Measurements from ENCODE around the gene STK25. TPM values are rescaled to one million over a fixed set of nuclear protein-coding genes. Genes with fewer than 3 reads are reported as not detected.

The STK25 gene
- total RNA-seq, 1 donor from 2014 or later: 218 TPM

DNA sequence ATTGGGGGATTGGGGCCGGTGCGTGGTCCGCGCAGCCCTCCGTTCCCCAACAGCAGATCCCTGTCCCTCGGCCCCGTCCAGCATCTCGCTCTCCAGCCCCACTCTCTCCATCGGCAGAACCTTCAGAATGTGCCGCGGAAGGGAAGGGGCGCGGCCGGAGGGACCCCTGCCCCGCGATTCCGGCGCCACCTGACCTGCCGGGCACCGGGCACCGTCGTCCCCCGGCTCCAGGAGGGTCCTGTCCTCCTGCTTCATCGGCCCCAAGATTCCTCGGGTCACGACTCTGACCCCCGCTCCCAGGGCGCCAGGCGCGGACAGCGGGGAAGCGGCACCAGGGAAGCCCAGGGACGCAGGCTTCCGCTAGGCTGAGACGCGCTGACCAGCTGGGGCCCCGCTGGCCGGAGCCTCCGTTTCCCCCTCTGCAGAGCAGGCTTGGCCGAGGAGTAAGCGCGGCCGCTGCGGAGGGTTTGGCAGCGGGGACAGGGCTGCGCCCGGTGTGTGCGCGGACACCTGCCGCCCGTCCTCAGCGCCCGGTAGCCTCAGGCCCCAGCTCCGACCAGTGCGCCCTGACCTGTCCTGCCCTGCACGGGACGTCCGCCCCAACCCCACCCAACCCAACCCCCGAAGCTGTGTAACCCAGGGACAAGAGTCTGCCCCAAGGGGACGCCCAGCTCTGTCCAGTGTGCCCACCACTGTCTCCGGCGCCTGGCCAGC lies 33.3 kb upstream of the STK25 start:
- FAIRE-seq: no peak
- H3K4me3 ChIP-seq (ENCODE audit: low read depth, low read length): no peak overlapping the region
- TF ChIP-seq, protein P1, sequence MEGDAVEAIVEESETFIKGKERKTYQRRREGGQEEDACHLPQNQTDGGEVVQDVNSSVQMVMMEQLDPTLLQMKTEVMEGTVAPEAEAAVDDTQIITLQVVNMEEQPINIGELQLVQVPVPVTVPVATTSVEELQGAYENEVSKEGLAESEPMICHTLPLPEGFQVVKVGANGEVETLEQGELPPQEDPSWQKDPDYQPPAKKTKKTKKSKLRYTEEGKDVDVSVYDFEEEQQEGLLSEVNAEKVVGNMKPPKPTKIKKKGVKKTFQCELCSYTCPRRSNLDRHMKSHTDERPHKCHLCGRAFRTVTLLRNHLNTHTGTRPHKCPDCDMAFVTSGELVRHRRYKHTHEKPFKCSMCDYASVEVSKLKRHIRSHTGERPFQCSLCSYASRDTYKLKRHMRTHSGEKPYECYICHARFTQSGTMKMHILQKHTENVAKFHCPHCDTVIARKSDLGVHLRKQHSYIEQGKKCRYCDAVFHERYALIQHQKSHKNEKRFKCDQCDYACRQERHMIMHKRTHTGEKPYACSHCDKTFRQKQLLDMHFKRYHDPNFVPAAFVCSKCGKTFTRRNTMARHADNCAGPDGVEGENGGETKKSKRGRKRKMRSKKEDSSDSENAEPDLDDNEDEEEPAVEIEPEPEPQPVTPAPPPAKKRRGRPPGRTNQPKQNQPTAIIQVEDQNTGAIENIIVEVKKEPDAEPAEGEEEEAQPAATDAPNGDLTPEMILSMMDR (IDR thresholded peaks at IDR 0.05; ENCODE audit: insufficient read depth, low read length, severe bottlenecking): no peak
- DNase-seq (ENCODE audit: low read depth): no peak
- peaks cover 4% of the 10 kb centered on the region for H3K27me3 ChIP-seq (ENCODE audit: control insufficient read depth, insufficient read depth, low read length)
- no peaks in the 10 kb centered on the region for H3K36me3 ChIP-seq (ENCODE audit: control insufficient read depth, insufficient read depth, low read length)

- Histone ChIP-seq H3K36me3 (ENCODE audit: control insufficient read depth, insufficient read depth, low read length) (no peaks in the 10 kb centered on the region), H3K4me3 (ENCODE audit: low read depth, low read length) (peak overlapping the region; percentile 42), H3K27me3 (ENCODE audit: control insufficient read depth, insufficient read depth, low read length) (peaks cover 4% of the 10 kb centered on the region)
- DNase-seq (ENCODE audit: low read depth) (peak; percentile 49), FAIRE-seq (no peak)
- TF ChIP-seq, protein P1 (IDR thresholded peaks at IDR 0.05; ENCODE audit: insufficient read depth, low read length, severe bottlenecking): no peak
Observed at GRCh38 chr2:241540771-241541561, 32.6 kb upstream of the STK25 start.

GRCh38 chr2:241540401-241540770 lies 32.0 kb upstream of the STK25 start:
- Histone ChIP-seq H3K4me3 (ENCODE audit: low read depth, low read length) (peak overlapping the region; percentile 42), H3K27me3 (ENCODE audit: control insufficient read depth, insufficient read depth, low read length) (peaks cover 4% of the 10 kb centered on the region), H3K36me3 (ENCODE audit: control insufficient read depth, insufficient read depth, low read length) (no peaks in the 10 kb centered on the region)
- FAIRE-seq (peak; percentile 55), DNase-seq (ENCODE audit: low read depth) (peak; percentile 72)
- TF ChIP-seq, protein P1 (IDR thresholded peaks at IDR 0.05; ENCODE audit: insufficient read depth, low read length, severe bottlenecking): no peak

GRCh38 chr2:241539616-241540374 lies 31.4 kb upstream of the STK25 start:
- peaks cover 4% of the 10 kb centered on the region for H3K27me3 ChIP-seq (ENCODE audit: control insufficient read depth, insufficient read depth, low read length)
- H3K4me3 ChIP-seq (ENCODE audit: low read depth, low read length): no peak overlapping the region
- no peak for FAIRE-seq
- H3K36me3 ChIP-seq (ENCODE audit: control insufficient read depth, insufficient read depth, low read length): no peaks in the 10 kb centered on the region
- TF ChIP-seq, protein P1 (IDR thresholded peaks at IDR 0.05; ENCODE audit: insufficient read depth, low read length, severe bottlenecking): no peak
- no peak for DNase-seq (ENCODE audit: low read depth)

- DNase-seq (ENCODE audit: low read depth) (no peak), FAIRE-seq (no peak)
- TF ChIP-seq, protein P1 (IDR thresholded peaks at IDR 0.05; ENCODE audit: insufficient read depth, low read length, severe bottlenecking): no peak
- H3K27me3 ChIP-seq (ENCODE audit: control insufficient read depth, insufficient read depth, low read length): peaks cover 4% of the 10 kb centered on the region
- H3K4me3 ChIP-seq (ENCODE audit: low read depth, low read length): no peak overlapping the region
- H3K36me3 ChIP-seq (ENCODE audit: control insufficient read depth, insufficient read depth, low read length): no peaks in the 10 kb centered on the region
Observed at GRCh38 chr2:241538838-241539615, 30.6 kb upstream of the STK25 start.
